HG02885 (cell line): ENCODE results near the gene SLC1A2.
A peak's percentile ranks its signal among the peaks of the same experiment; 100 is the strongest.

ENCODE experiments used
- ATAC-seq: cut with Tn5 transposase; IDR thresholded peaks from one replicate; pipeline ENCODE4 v1.9.1; 2021; ENCODE audit warnings: mild to moderate bottlenecking; ENCODE audit not compliant: unreplicated experiment, poor library complexity

Gene SLC1A2

GRCh38 chr11:35334385-35335090, 84.8 kb downstream of the SLC1A2 start:
- ATAC-seq, result peak; percentile 69

GRCh38 chr11:35332524-35332923, 86.8 kb downstream of the SLC1A2 start:
- ATAC-seq, result no peak

- peak; percentile 77 for ATAC-seq
Observed at GRCh38 chr11:35330931-35331330, 88.4 kb downstream of the SLC1A2 start.

- ATAC-seq, result no peak
Observed at GRCh38 chr11:35330156-35330889, 89.0 kb downstream of the SLC1A2 start.

- ATAC-seq, result no peak
Observed at GRCh38 chr11:35327829-35328228, 91.5 kb downstream of the SLC1A2 start.

- ATAC-seq, result no peak
Observed at GRCh38 chr11:35326266-35326879, 93.0 kb downstream of the SLC1A2 start.

GRCh38 chr11:35324981-35325380, 94.4 kb downstream of the SLC1A2 start:
- no peak for ATAC-seq

GRCh38 chr11:35324183-35324886, 95.0 kb downstream of the SLC1A2 start:
- no peak for ATAC-seq

- ATAC-seq, result no peak
Observed at GRCh38 chr11:35323076-35323868, 96.1 kb downstream of the SLC1A2 start.

- no peak for ATAC-seq
Observed at GRCh38 chr11:35322318-35322979, 96.9 kb downstream of the SLC1A2 start.

GRCh38 chr11:35321532-35322317, 97.6 kb downstream of the SLC1A2 start:
- ATAC-seq, result no peak

- ATAC-seq, result no peak
Observed at GRCh38 chr11:35321111-35321510, 98.2 kb downstream of the SLC1A2 start.

GRCh38 chr11:35318977-35319925, 100.1 kb downstream of the SLC1A2 start:
- no peak for ATAC-seq

GRCh38 chr11:35318309-35318708, 101.0 kb downstream of the SLC1A2 start:
- no peak for ATAC-seq

GRCh38 chr11:35317253-35317652, 102.1 kb downstream of the SLC1A2 start:
- no peak for ATAC-seq

- ATAC-seq, result no peak
Observed at GRCh38 chr11:35316161-35316560, 103.2 kb downstream of the SLC1A2 start.

GRCh38 chr11:35313760-35314153, 105.6 kb downstream of the SLC1A2 start:
- peak; percentile 16 for ATAC-seq
